ENCODE measurements around the gene NRL. TPM values are rescaled to one million over a fixed set of nuclear protein-coding genes. Genes with fewer than 3 reads are reported as not detected.
A peak's percentile ranks its signal among the peaks of the same experiment; 100 is the strongest.

The NRL gene
- total and polyA plus RNA-seq, 4 donors = 1.5 to 3.2 (median 2.8) TPM

GRCh38 chr14:24119691-24120090 is 4.9 kb upstream of the NRL start:
- DNase-seq (ENCODE audit: low spot score) = no peak
- Histone ChIP-seq H3K27ac (ENCODE audit: low read depth in 1 of 2, low read length in 2 of 2) (no peak overlapping the region), H3K36me3 (ENCODE audit: control insufficient read depth in 4 of 4, insufficient read depth in 3 of 4, low read depth in 1 of 4, low read length in 3 of 4) (peaks cover 28 to 60% (median 54%) of the 10 kb centered on the region in 4 donors), H3K9me3 (ENCODE audit: control insufficient read depth in 4 of 4, low read length in 3 of 4) (no peaks in the 10 kb centered on the region), H3K4me3 (ENCODE audit: low read depth in 1 of 3, low read length in 3 of 3) (no peak overlapping the region), H3K27me3 (ENCODE audit: control insufficient read depth in 4 of 4, insufficient read depth in 4 of 4, low read length in 3 of 4) (no peaks in the 10 kb centered on the region), H3K4me1 (ENCODE audit: control insufficient read depth in 4 of 4, insufficient read depth in 4 of 4, low read length in 3 of 4) (peaks cover 3 to 34% (median 28%) of the 10 kb centered on the region in 4 donors), H3K9ac (ENCODE audit: low read depth in 1 of 2, low read length in 2 of 2) (no peak overlapping the region)
- TF ChIP-seq JUND (IDR thresholded peaks at IDR 0.05) = no peak
- TF ChIP-seq, protein P1, sequence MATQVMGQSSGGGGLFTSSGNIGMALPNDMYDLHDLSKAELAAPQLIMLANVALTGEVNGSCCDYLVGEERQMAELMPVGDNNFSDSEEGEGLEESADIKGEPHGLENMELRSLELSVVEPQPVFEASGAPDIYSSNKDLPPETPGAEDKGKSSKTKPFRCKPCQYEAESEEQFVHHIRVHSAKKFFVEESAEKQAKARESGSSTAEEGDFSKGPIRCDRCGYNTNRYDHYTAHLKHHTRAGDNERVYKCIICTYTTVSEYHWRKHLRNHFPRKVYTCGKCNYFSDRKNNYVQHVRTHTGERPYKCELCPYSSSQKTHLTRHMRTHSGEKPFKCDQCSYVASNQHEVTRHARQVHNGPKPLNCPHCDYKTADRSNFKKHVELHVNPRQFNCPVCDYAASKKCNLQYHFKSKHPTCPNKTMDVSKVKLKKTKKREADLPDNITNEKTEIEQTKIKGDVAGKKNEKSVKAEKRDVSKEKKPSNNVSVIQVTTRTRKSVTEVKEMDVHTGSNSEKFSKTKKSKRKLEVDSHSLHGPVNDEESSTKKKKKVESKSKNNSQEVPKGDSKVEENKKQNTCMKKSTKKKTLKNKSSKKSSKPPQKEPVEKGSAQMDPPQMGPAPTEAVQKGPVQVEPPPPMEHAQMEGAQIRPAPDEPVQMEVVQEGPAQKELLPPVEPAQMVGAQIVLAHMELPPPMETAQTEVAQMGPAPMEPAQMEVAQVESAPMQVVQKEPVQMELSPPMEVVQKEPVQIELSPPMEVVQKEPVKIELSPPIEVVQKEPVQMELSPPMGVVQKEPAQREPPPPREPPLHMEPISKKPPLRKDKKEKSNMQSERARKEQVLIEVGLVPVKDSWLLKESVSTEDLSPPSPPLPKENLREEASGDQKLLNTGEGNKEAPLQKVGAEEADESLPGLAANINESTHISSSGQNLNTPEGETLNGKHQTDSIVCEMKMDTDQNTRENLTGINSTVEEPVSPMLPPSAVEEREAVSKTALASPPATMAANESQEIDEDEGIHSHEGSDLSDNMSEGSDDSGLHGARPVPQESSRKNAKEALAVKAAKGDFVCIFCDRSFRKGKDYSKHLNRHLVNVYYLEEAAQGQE (IDR thresholded peaks at IDR 0.05) = no peak
- TF ChIP-seq FOXA2 (IDR thresholded peaks at IDR 0.05) = no peak
- TF ChIP-seq, protein P2, sequence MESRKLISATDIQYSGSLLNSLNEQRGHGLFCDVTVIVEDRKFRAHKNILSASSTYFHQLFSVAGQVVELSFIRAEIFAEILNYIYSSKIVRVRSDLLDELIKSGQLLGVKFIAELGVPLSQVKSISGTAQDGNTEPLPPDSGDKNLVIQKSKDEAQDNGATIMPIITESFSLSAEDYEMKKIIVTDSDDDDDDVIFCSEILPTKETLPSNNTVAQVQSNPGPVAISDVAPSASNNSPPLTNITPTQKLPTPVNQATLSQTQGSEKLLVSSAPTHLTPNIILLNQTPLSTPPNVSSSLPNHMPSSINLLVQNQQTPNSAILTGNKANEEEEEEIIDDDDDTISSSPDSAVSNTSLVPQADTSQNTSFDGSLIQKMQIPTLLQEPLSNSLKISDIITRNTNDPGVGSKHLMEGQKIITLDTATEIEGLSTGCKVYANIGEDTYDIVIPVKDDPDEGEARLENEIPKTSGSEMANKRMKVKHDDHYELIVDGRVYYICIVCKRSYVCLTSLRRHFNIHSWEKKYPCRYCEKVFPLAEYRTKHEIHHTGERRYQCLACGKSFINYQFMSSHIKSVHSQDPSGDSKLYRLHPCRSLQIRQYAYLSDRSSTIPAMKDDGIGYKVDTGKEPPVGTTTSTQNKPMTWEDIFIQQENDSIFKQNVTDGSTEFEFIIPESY (IDR thresholded peaks at IDR 0.05) = no peak
- WGBS = 98% methylated on average over 6 of the region's 6 CpGs

- TF ChIP-seq, protein P3, sequence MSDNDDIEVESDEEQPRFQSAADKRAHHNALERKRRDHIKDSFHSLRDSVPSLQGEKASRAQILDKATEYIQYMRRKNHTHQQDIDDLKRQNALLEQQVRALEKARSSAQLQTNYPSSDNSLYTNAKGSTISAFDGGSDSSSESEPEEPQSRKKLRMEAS (IDR thresholded peaks at IDR 0.05) = no peak
- TF ChIP-seq GABPA (IDR thresholded peaks at IDR 0.05 in 1 of 2, conservative IDR thresholded peaks at IDR 0.05 in 1 of 2) (no peak), RAD21 (IDR thresholded peaks at IDR 0.05) (peak; percentile 14 to 27), HNF4A (conservative IDR thresholded peaks at IDR 0.05) (peak in 1 of 2 donors; percentile 27), NR2F2 (IDR thresholded peaks at IDR 0.05) (no peak), FOXA2 (IDR thresholded peaks at IDR 0.05) (no peak), RXRA (IDR thresholded peaks at IDR 0.05) (no peak)
- TF ChIP-seq, protein P2 (IDR thresholded peaks at IDR 0.05) = no peak
- peaks cover 3 to 40% (median 33%) of the 10 kb centered on the region in 4 donors for H3K4me1 ChIP-seq (ENCODE audit: control insufficient read depth in 4 of 4, insufficient read depth in 4 of 4, low read length in 3 of 4)
- H3K36me3 ChIP-seq (ENCODE audit: control insufficient read depth in 4 of 4, insufficient read depth in 3 of 4, low read depth in 1 of 4, low read length in 3 of 4) = peaks cover 21 to 39% (median 36%) of the 10 kb centered on the region in 4 donors
- H3K27ac ChIP-seq (ENCODE audit: low read depth in 1 of 2, low read length in 2 of 2) = peak overlapping the region; percentile 29 to 100
- peak overlapping the region in 1 of 2 donors; percentile 97 for H3K9ac ChIP-seq (ENCODE audit: low read depth in 1 of 2, low read length in 2 of 2)
- H3K9me3 ChIP-seq (ENCODE audit: control insufficient read depth in 4 of 4, low read length in 3 of 4) = no peaks in the 10 kb centered on the region
- no peaks in the 10 kb centered on the region for H3K27me3 ChIP-seq (ENCODE audit: control insufficient read depth in 4 of 4, insufficient read depth in 4 of 4, low read length in 3 of 4)
- DNase-seq (ENCODE audit: low spot score) = no peak
- H3K4me3 ChIP-seq (ENCODE audit: low read depth in 1 of 3, low read length in 3 of 3) = peak overlapping the region; percentile 61 to 91 (median 88)
- 47% methylated on average over 6 of the region's 6 CpGs for WGBS
Measured at GRCh38 chr14:24117179-24117578, 2.4 kb upstream of the NRL start.
